GM19324 (cell line): ENCODE measurements around the gene GSK3A.
A peak's percentile ranks its signal among the peaks of the same experiment; 100 is the strongest.

Experiments used
- ATAC-seq: cut with Tn5 transposase; IDR thresholded peaks from one replicate; pipeline ENCODE4 v1.9.1; 2021; ENCODE audit warnings: mild to moderate bottlenecking, moderate library complexity; ENCODE audit not compliant: unreplicated experiment, low FRiP score

Gene GSK3A

GRCh38 chr19:42281146-42281826 lies 38.9 kb upstream of the GSK3A start:
- ATAC-seq = no peak

- ATAC-seq = no peak
Observed at GRCh38 chr19:42280815-42281145, 38.4 kb upstream of the GSK3A start.

GRCh38 chr19:42279902-42280814 lies 37.8 kb upstream of the GSK3A start:
- peak; percentile 29 for ATAC-seq

GRCh38 chr19:42279155-42279901 lies 36.9 kb upstream of the GSK3A start:
- no peak for ATAC-seq

- no peak for ATAC-seq
Observed at GRCh38 chr19:42278452-42279154, 36.2 kb upstream of the GSK3A start.

GRCh38 chr19:42277821-42278451 lies 35.5 kb upstream of the GSK3A start:
- no peak for ATAC-seq

- ATAC-seq = no peak
Observed at GRCh38 chr19:42276821-42277220, 34.4 kb upstream of the GSK3A start.

- no peak for ATAC-seq
Observed at GRCh38 chr19:42276284-42276683, 33.9 kb upstream of the GSK3A start.

GRCh38 chr19:42275517-42275916 lies 33.1 kb upstream of the GSK3A start:
- ATAC-seq = no peak

- no peak for ATAC-seq
Observed at GRCh38 chr19:42275103-42275502, 32.7 kb upstream of the GSK3A start.

GRCh38 chr19:42274065-42274682 lies 31.8 kb upstream of the GSK3A start:
- ATAC-seq = no peak

- ATAC-seq = no peak
Observed at GRCh38 chr19:42273407-42274064, 31.1 kb upstream of the GSK3A start.

GRCh38 chr19:42272989-42273406 lies 30.6 kb upstream of the GSK3A start:
- no peak for ATAC-seq

GRCh38 chr19:42272535-42272897 lies 30.1 kb upstream of the GSK3A start:
- ATAC-seq = no peak

GRCh38 chr19:42271861-42272534 lies 29.6 kb upstream of the GSK3A start:
- no peak for ATAC-seq

- no peak for ATAC-seq
Observed at GRCh38 chr19:42271045-42271419, 28.6 kb upstream of the GSK3A start.

GRCh38 chr19:42270346-42271044 lies 28.1 kb upstream of the GSK3A start:
- ATAC-seq = no peak
